Prostate gland (tissue), 2 donors: ENCODE measurements around the gene PRCD. TPM values are rescaled to one million over a fixed set of nuclear protein-coding genes. Genes with fewer than 3 reads are reported as not detected.

Source experiments
- DNase-seq: peaks from one replicate; pipeline ENCODE4 v3.0.0-alpha.2; 2019; ENCODE audit warnings: low spot score
- H3K27ac ChIP-seq, 2 donors: fragments of 200-600 bp; sonication (generic); 2 replicates each; pipeline ENCODE4 v1.5.1; 2017 to 2019
- H3K27me3 ChIP-seq: fragments of 200-600 bp; sonication (generic); replicated peaks from 2 replicates; pipeline ENCODE4 v1.5.1; 2019; ENCODE audit not compliant: insufficient read depth
- H3K36me3 ChIP-seq, 2 donors: fragments of 200-600 bp; sonication (generic); 1 replicate in 1 of 2; 2 replicates in 1 of 2; pipeline versions ENCODE4 v1.5.1 to v1.8.1; 2017 to 2019
- H3K4me1 ChIP-seq: fragments of 200-600 bp; sonication (generic); replicated peaks from 2 replicates; pipeline ENCODE4 v1.5.1; 2019
- H3K4me3 ChIP-seq, 2 donors: fragments of 200-600 bp; sonication (generic); 2 replicates each; pipeline ENCODE4 v1.5.1; 2017 to 2019
- H3K9me3 ChIP-seq: fragments of 200-600 bp; sonication (generic); 2 replicates; pipeline ENCODE4 v1.5.1; 2017
- POLR2A ChIP-seq: fragments of 450-650 bp; IDR thresholded peaks from one replicate; pipeline ENCODE4 v1.6.1; 2016; ENCODE audit warnings: antibody characterized with exemption, mild to moderate bottlenecking
- POLR2AphosphoS5 ChIP-seq: sonication (generic); formaldehyde crosslinking; IDR thresholded peaks from one replicate; pipeline ENCODE4 v1.6.1; 2017; ENCODE audit warnings: antibody characterized with exemption
- WGBS: methylation state at CpG from one replicate; pipeline ENCODE4 v1.1.5; 2018; 5-methylcytosine and 5-hydroxymethylcytosine counted together
- intact Hi-C: fragments of 100-400 bp; cut with DNase I; formaldehyde crosslinking; loops from one replicate; pipeline ENCODE4 v1.14.2; 2022
- total RNA-seq, 2 donors: library from RNA; depleted of rRNA; stranded (reverse); fragments of >200 nt; gene quantifications; one replicate each; pipeline ENCODE4 v1.1.0, GENCODE V29; 2016
- TF ChIP-seq, protein P1 (sequence below), 4 experiments: fragments of 200-600 bp in 2 of 4; fragments of 450-650 bp in 2 of 4; sonication (generic) in 2 of 4; IDR thresholded peaks; 1 replicate in 3 of 4; 2 replicates in 1 of 4; pipeline ENCODE4 v1.5.1; 2016 to 2019; ENCODE audit warnings: antibody characterized with exemption in 4 of 4, mild to moderate bottlenecking in 2 of 4, moderate library complexity in 2 of 4

Gene PRCD
- total RNA-seq, 2 donors from 2014 or later, result 0.36 to 0.85 TPM

DNA sequence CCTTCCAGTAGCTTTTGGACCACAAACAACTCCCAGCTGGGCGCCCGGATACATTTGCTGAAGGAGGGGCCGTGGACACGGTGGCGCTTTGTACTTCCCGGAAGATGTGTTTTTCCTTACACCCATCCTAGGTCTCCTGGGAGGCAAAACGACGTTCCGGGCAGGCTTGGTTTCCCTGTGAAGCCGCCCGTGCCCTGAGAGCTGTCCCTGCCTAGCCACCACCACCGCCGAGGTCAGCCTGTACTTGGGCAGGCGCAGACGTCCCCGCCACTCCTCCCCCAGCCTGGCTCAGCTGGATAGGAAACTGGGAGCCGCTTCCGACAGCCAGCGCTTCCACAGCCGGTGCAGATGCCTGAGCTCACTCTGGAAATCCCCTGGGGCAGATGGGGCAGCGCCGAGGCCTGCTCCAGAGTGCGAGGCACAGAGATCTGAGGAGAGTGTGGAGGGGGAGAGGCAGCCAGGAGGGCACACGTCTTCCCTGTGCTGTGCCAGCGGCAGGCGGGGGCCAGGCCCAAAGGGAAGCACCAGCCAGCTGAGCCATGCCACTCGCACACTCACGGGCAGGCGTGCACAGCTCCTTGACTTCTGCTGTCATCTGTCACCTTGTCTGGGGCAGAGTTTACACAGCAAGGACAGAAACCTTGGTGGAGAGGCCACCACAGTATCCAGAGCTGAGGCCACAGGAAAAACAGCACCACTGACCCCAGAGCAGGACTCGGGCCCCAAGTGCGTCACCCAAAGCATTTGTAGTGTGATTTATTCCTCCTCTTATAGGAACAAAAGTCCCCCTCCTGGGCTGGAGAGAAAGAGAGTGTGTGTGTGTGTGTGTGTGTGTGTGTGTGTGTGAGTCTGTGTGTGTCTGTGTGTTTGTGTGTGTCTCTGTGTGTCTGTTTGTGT, 41.6 kb upstream of the PRCD start:
- Histone ChIP-seq H3K27ac (peak overlapping the region; percentile 31 to 64), H3K9me3 (no peaks in the 10 kb centered on the region), H3K4me1 (peaks cover 13% of the 10 kb centered on the region), H3K4me3 (no peak overlapping the region), H3K27me3 (no peaks in the 10 kb centered on the region), H3K36me3 (no peaks in the 10 kb centered on the region)
- intact Hi-C loops, result no loop called here
- TF ChIP-seq, protein P1, sequence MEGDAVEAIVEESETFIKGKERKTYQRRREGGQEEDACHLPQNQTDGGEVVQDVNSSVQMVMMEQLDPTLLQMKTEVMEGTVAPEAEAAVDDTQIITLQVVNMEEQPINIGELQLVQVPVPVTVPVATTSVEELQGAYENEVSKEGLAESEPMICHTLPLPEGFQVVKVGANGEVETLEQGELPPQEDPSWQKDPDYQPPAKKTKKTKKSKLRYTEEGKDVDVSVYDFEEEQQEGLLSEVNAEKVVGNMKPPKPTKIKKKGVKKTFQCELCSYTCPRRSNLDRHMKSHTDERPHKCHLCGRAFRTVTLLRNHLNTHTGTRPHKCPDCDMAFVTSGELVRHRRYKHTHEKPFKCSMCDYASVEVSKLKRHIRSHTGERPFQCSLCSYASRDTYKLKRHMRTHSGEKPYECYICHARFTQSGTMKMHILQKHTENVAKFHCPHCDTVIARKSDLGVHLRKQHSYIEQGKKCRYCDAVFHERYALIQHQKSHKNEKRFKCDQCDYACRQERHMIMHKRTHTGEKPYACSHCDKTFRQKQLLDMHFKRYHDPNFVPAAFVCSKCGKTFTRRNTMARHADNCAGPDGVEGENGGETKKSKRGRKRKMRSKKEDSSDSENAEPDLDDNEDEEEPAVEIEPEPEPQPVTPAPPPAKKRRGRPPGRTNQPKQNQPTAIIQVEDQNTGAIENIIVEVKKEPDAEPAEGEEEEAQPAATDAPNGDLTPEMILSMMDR (IDR thresholded peaks at IDR 0.05), result no peak
- peak; percentile 21 for TF ChIP-seq POLR2A
- peak; percentile 54 for TF ChIP-seq POLR2AphosphoS5
- 15% methylated on average over 28 of the region's 31 CpGs for WGBS
- DNase-seq, result peak; percentile 70

DNA sequence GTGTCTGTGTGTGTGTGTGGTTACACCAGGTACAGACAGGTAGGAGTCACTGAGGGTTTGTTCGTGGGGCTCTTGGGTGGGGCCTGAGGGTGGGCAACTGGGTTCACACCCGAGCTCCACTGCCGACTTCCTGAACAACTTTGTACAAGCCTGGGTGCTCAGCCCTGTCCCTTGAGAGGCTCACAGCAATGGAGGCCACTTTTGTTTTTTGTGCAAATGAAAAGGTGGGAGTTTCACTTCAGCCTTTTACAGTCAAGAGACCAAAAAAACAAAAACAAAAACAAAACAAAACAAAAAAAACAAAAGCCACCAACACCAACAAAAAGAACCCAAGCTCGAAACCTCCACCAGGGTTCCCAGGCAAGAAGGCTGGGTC, 41.0 kb upstream of the PRCD start:
- 60% methylated on average over 4 of the region's 4 CpGs for WGBS
- Histone ChIP-seq H3K4me3 (no peak overlapping the region), H3K4me1 (peaks cover 13% of the 10 kb centered on the region), H3K27ac (peak overlapping the region; percentile 31 to 64), H3K36me3 (no peaks in the 10 kb centered on the region), H3K9me3 (no peaks in the 10 kb centered on the region), H3K27me3 (no peaks in the 10 kb centered on the region)
- intact Hi-C loops, result no loop called here
- TF ChIP-seq, protein P1 (IDR thresholded peaks at IDR 0.05), result no peak
- TF ChIP-seq POLR2A (no peak), POLR2AphosphoS5 (no peak)
- no peak for DNase-seq

DNA sequence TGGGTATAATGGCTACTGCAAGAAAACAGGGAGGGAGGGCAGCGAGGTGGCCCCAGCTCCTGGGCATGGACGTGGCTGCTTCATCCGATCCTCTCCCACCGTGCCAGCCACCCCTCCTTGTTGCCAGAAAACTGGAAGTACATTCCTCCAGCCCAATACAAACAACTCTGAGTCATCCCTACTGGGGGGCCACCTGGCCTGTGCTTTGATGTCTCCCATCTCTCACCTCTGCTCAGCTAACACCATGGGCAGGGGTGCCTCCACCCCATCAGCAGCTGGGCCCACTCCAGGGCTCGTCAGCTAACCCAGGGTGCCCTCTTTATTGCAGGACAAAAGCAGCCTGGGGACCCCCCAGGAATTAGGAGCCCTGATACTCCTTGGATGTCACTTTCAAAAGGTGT, 40.6 kb upstream of the PRCD start:
- intact Hi-C loops, result no loop called here

DNA sequence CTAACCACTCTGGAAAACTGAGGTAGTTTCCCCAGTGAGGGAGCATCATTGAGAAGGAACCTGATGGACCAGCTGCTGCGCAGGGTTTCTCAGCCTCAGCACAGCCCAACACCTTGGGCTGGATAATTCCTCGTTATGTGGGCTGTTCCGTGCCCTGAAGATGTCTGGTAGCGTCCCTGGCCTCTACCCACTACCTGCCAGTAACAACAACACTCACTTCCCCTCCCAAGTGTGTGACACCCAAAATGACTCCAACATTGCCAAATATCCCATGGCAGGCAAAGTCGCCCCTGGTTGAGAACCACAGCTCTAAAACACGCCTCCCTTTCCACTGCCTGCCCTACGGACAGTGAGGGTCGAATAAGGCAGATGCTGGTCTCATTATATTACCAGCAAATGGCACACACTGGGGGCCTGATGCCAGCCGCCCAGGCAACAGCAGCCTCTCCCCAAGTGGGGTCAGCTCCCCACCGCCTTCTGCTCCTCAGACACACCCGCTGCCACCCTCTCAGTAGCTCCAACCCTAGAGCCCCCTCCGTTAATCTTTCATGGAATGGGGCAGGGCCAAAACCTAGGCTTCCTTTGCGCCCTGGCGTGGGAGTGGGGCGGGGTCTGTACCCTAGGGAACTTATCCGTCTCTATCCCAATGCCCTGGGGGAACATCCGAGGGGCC, 39.6 kb upstream of the PRCD start:
- H3K27ac ChIP-seq, result peak overlapping the region; percentile 73 to 76
- peak overlapping the region; percentile 56 to 65 for H3K4me3 ChIP-seq
- TF ChIP-seq POLR2AphosphoS5 (peak; percentile 5), POLR2A (no peak)
- intact Hi-C loops, result no loop called here
- no peaks in the 10 kb centered on the region for H3K36me3 ChIP-seq
- WGBS, result 51% methylated on average over 17 of the region's 17 CpGs
- no peaks in the 10 kb centered on the region for H3K9me3 ChIP-seq
- no peaks in the 10 kb centered on the region for H3K27me3 ChIP-seq
- H3K4me1 ChIP-seq, result peaks cover 13% of the 10 kb centered on the region
- DNase-seq, result no peak

More for the DNA sequence above, 40.6 kb upstream of the PRCD start:
- Histone ChIP-seq H3K27ac (peak overlapping the region in 1 of 2 donors; percentile 36), H3K4me1 (peaks cover 13% of the 10 kb centered on the region), H3K4me3 (no peak overlapping the region), H3K9me3 (no peaks in the 10 kb centered on the region), H3K36me3 (no peaks in the 10 kb centered on the region), H3K27me3 (no peaks in the 10 kb centered on the region)
- no peak for TF ChIP-seq POLR2AphosphoS5
- no peak for TF ChIP-seq POLR2A
- TF ChIP-seq, protein P1 (IDR thresholded peaks at IDR 0.05), result no peak
- no peak for DNase-seq
- 44% methylated on average over 5 of the region's 5 CpGs for WGBS

DNA sequence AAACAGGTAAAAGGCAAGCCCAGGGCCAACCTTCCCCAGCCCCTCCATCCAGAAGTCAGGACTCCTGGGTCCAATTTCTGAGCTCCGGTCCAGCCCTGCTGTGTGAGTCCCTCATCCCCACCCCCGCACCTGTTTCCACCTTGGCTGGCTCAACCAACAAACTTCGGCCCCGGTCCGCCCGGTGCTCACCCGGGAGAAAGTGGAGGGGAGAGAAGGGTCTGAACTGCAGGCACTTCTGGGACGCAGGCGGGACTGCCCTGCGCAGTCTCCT, 39.2 kb upstream of the PRCD start:
- Histone ChIP-seq H3K4me3 (peak overlapping the region; percentile 56 to 65), H3K27ac (peak overlapping the region; percentile 73 to 76), H3K9me3 (no peaks in the 10 kb centered on the region), H3K27me3 (no peaks in the 10 kb centered on the region), H3K4me1 (peaks cover 13% of the 10 kb centered on the region), H3K36me3 (no peaks in the 10 kb centered on the region)
- intact Hi-C loops, result no loop called here
- DNase-seq, result no peak
- TF ChIP-seq POLR2AphosphoS5 (no peak), POLR2A (no peak)
- TF ChIP-seq, protein P1 (IDR thresholded peaks at IDR 0.05), result no peak
- 36% methylated on average over 10 of the region's 10 CpGs for WGBS
